ENCODE data around the gene MDGA2.

DNA sequence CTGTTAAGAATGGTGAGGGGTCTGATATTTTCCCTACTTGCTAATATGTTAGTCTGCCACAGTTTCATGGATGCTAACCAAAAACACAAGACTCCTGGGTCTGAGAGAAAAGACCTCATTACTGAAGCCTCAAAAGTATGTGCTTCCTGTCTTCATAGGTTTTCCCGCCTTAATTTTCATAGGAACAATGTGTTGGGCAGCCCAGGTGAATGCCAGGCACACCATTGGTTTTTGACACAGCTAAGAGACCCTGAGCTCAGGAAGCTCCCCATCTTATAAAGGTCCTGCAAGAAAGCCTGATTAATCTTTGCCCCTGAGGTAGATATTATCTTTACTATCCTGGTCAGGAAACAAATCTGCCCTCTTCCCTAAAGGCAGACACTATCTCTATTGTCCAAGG is 464.1 kb downstream of the MDGA2 start:
- TF ChIP-seq CTCF (IDR thresholded peaks at IDR 0.05; ENCODE audit: borderline replicate concordance, extremely low read depth, low read length, poor library complexity, severe bottlenecking) (no peak), EZH2 (IDR thresholded peaks at IDR 0.05; ENCODE audit: borderline replicate concordance, low read depth, low read length, severe bottlenecking) (no peak)
